Liver (tissue), 3 donors: ENCODE measurements around the gene PRKN.

Source experiments
- CTCF ChIP-seq: fragments of 150-350 bp; IDR thresholded peaks from 2 replicates; pipeline ENCODE4 v1.5.1; 2017; ENCODE audit warnings: improper control_type of control experiment, low read depth, low read length; ENCODE audit not compliant: missing input control
- GABPA ChIP-seq, 2 donors: IDR thresholded peaks in 1 of 2; conservative IDR thresholded peaks in 1 of 2; 2 replicates each; pipeline ENCODE4 v1.6.1; 2016; ENCODE audit warnings: antibody characterized with exemption in 2 of 2, mild to moderate bottlenecking in 1 of 2, moderate library complexity in 1 of 2
- MAX ChIP-seq: IDR thresholded peaks from 2 replicates; pipeline ENCODE4 v1.6.1; 2016; ENCODE audit warnings: antibody characterized with exemption
- REST ChIP-seq: IDR thresholded peaks from 2 replicates; pipeline ENCODE4 v1.6.1; 2016; ENCODE audit warnings: antibody characterized with exemption, mild to moderate bottlenecking
- SP1 ChIP-seq: IDR thresholded peaks from 2 replicates; pipeline ENCODE4 v1.6.1; 2018; ENCODE audit warnings: antibody characterized with exemption, mild to moderate bottlenecking
- donor health status: healthy.
- donor health status: healthy.

- TF ChIP-seq CTCF (no peak), GABPA (IDR thresholded peaks at IDR 0.05 in 1 of 2, conservative IDR thresholded peaks at IDR 0.05 in 1 of 2) (no peak), MAX (no peak), REST (no peak), SP1 (no peak)
These were observed 805.8 kb downstream of the PRKN start for GRCh38 chr6:161921602-161922395.
